HepG2 (cell line): ENCODE data around the gene RABGAP1L. TPM values are rescaled to one million over a fixed set of nuclear protein-coding genes. Genes with fewer than 3 reads are reported as not detected.
A peak's percentile ranks its signal among the peaks of the same experiment; 100 is the strongest.

Experiments used
- ARNTL ChIP-seq: sonication (generic); formaldehyde crosslinking; IDR thresholded peaks from 2 replicates; pipeline ENCODE4 v1.4.0; 2020; ENCODE audit warnings: mild to moderate bottlenecking, missing genetic modification reagents
- MAZ ChIP-seq, 2 experiments: sonication (generic) in 1 of 2; formaldehyde crosslinking in 1 of 2; IDR thresholded peaks; 2 replicates each; pipeline versions ENCODE4 v1.5.0 to v1.6.1; 2012 to 2020; ENCODE audit warnings: low read depth in 2 of 2, mild to moderate bottlenecking in 2 of 2, borderline replicate concordance in 1 of 2, improper control_type of control experiment in 1 of 2, low read length in 1 of 2, missing genetic modification reagents in 1 of 2, moderate library complexity in 1 of 2
- MLLT10 ChIP-seq: sonication (generic); formaldehyde crosslinking; IDR thresholded peaks from 2 replicates; pipeline ENCODE4 v1.4.0; 2020; ENCODE audit warnings: missing genetic modification reagents
- NAIF1 ChIP-seq: sonication (generic); formaldehyde crosslinking; IDR thresholded peaks from 2 replicates; pipeline ENCODE4 v1.5.0; 2020; ENCODE audit warnings: mild to moderate bottlenecking, missing genetic modification reagents, borderline replicate concordance
- PAX8 ChIP-seq: sonication (generic); formaldehyde crosslinking; IDR thresholded peaks from 2 replicates; pipeline ENCODE4 v1.8.0; 2022; ENCODE audit warnings: mild to moderate bottlenecking, missing genetic modification reagents, borderline replicate concordance
- SIN3A ChIP-seq: IDR thresholded peaks from 2 replicates; pipeline ENCODE4 v1.6.1; 2011; ENCODE audit warnings: low read depth, mild to moderate bottlenecking, control low read depth, low read length, borderline replicate concordance
- TBL1XR1 ChIP-seq: fragments of 150-350 bp; IDR thresholded peaks from 2 replicates; pipeline ENCODE4 v1.6.1; 2014; ENCODE audit warnings: borderline replicate concordance, low read length; ENCODE audit not compliant: partially characterized antibody
- TBP ChIP-seq: sonication (generic); formaldehyde crosslinking; IDR thresholded peaks from 2 replicates; pipeline ENCODE4 v1.5.0; 2020; ENCODE audit warnings: missing genetic modification reagents
- ZNF101 ChIP-seq: sonication (generic); formaldehyde crosslinking; IDR thresholded peaks from 2 replicates; pipeline ENCODE4 v1.4.0; 2020; ENCODE audit warnings: mild to moderate bottlenecking, low read depth, missing genetic modification reagents, borderline replicate concordance
- ZNF260 ChIP-seq: sonication (generic); formaldehyde crosslinking; IDR thresholded peaks from 2 replicates; pipeline ENCODE4 v1.4.0; 2020; ENCODE audit warnings: missing genetic modification reagents, low read depth, mild to moderate bottlenecking, borderline replicate concordance
- ZNF34 ChIP-seq: sonication (generic); formaldehyde crosslinking; IDR thresholded peaks from 2 replicates; pipeline ENCODE4 v1.4.0; 2020; ENCODE audit warnings: mild to moderate bottlenecking, missing genetic modification reagents, borderline replicate concordance
- ZNF563 ChIP-seq: sonication (generic); formaldehyde crosslinking; IDR thresholded peaks from 2 replicates; pipeline ENCODE4 v1.8.0; 2022; ENCODE audit warnings: mild to moderate bottlenecking, moderate library complexity, missing genetic modification reagents
- ZNF75D ChIP-seq: sonication (generic); formaldehyde crosslinking; IDR thresholded peaks from 2 replicates; pipeline ENCODE4 v1.8.1; 2023; ENCODE audit warnings: missing genetic modification reagents, mild to moderate bottlenecking, borderline replicate concordance
- ZNF839 ChIP-seq: sonication (generic); formaldehyde crosslinking; IDR thresholded peaks from 2 replicates; pipeline ENCODE4 v1.4.0; 2020; ENCODE audit warnings: missing genetic modification reagents, mild to moderate bottlenecking, borderline replicate concordance
- polyA plus RNA-seq, 8 experiments: library from polyadenylated mRNA; depleted of rRNA in 3 of 8; stranded (reverse) in 7 of 8; unstranded in 1 of 8; fragments of >200 nt; fragmentation: Illumina TruSeq in 4 of 8; extraction: Trizol in 4 of 8; gene quantifications; 2 replicates each; pipeline versions ENCODE4 v1.2.1 to v1.2.3, GENCODE V29; 2011 to 2016; ENCODE audit warnings: low read depth in 4 of 8, missing spikeins in 1 of 8, mixed read lengths in 1 of 8; ENCODE audit not compliant: insufficient read depth in 1 of 8
- total RNA-seq, 5 experiments: library from RNA; depleted of rRNA; stranded (reverse); fragments of >200 nt; fragmentation: Illumina TruSeq; extraction: Trizol; gene quantifications; 2 replicates each; pipeline ENCODE4 v1.2.3, GENCODE V29; 2016; ENCODE audit warnings: low read depth in 1 of 5
- TF ChIP-seq, protein P1 (sequence below): sonication (generic); formaldehyde crosslinking; IDR thresholded peaks from 2 replicates; pipeline ENCODE4 v1.4.0; 2020; ENCODE audit warnings: missing genetic modification reagents
- TF ChIP-seq, protein P2 (sequence below): sonication (generic); formaldehyde crosslinking; IDR thresholded peaks from 2 replicates; pipeline ENCODE4 v1.9.0; 2022; ENCODE audit warnings: low read depth, missing genetic modification reagents
- TF ChIP-seq, protein P3 (sequence below): sonication (generic); formaldehyde crosslinking; conservative IDR thresholded peaks from 2 replicates; pipeline ENCODE4 v1.8.1; 2023; ENCODE audit warnings: missing genetic modification reagents
- TF ChIP-seq, protein P4 (sequence below): sonication (generic); formaldehyde crosslinking; IDR thresholded peaks from 2 replicates; pipeline ENCODE4 v1.8.1; 2022; ENCODE audit warnings: mild to moderate bottlenecking, missing genetic modification reagents

The RABGAP1L gene
- total and polyA plus RNA-seq, 2 of the 13 experiments (the other 11 are each of a cell fraction or from before 2014, with no cell fraction given) = 7.9 to 22.6 TPM

DNA sequence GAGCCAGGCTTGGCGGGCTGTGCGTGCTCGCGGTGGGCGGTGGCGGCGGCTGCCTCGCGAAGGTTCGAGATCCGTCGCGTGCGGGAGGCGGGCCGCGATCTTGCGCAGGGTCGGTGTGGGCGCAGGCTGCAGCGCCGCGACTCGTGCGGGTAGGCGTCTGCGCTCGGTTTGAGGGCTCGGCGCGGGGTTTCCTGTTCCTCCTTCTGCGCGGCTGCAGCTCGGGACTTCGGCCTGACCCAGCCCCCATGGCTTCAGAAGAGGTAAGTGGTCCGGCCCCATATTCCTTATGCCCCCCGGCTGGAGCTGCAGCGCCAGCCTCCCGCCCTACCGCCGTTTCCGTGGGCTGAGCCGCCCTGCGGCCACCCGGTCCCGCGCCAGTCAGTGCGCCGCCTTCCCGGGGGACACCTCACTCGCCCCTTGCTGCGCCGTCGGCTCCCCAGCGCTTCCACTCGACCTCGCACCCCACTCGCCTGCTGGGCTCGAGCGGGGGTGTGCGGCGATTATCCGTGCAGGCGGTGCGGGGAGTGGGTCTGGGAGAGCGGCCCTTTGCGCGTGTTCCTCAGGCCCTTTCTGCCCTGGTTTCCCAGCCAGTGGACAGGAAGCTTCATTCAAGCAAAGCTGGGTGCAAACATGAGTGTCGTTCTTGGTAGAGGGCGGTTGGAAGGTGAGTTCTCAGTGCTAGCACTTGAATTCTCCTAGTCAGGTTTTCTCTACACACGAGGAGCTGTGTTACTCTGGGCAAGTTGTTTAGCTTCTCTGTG, 840.8 kb downstream of the RABGAP1L start, which contains the start of gene CACYBP (continued):
- TF ChIP-seq, protein P1, sequence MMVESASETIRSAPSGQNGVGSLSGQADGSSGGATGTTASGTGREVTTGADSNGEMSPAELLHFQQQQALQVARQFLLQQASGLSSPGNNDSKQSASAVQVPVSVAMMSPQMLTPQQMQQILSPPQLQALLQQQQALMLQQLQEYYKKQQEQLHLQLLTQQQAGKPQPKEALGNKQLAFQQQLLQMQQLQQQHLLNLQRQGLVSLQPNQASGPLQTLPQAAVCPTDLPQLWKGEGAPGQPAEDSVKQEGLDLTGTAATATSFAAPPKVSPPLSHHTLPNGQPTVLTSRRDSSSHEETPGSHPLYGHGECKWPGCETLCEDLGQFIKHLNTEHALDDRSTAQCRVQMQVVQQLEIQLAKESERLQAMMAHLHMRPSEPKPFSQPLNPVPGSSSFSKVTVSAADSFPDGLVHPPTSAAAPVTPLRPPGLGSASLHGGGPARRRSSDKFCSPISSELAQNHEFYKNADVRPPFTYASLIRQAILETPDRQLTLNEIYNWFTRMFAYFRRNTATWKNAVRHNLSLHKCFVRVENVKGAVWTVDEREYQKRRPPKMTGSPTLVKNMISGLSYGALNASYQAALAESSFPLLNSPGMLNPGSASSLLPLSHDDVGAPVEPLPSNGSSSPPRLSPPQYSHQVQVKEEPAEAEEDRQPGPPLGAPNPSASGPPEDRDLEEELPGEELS (CRISPR knock-in tag) = peak; percentile 33; the same call in 1 of the 2 replicates
- no peak for TF ChIP-seq TBP (CRISPR knock-in tag)
- TF ChIP-seq ZNF839 (CRISPR knock-in tag) = no peak
- no peak for TF ChIP-seq MAZ (IDR thresholded peaks at IDR 0.05; ENCODE audit: borderline replicate concordance, low read depth, low read length)
- TF ChIP-seq MAZ (CRISPR knock-in tag; IDR thresholded peaks at IDR 0.05; ENCODE audit: low read depth) = peak; percentile 98
- peak; percentile 78; the same call in 1 of the 2 replicates for TF ChIP-seq ARNTL (CRISPR knock-in tag)
- TF ChIP-seq NAIF1 (CRISPR knock-in tag) = peak; percentile 93; the same call in 1 of the 2 replicates
- peak; percentile 74; the same call in 1 of the 2 replicates for TF ChIP-seq ZNF34
- TF ChIP-seq, protein P2, sequence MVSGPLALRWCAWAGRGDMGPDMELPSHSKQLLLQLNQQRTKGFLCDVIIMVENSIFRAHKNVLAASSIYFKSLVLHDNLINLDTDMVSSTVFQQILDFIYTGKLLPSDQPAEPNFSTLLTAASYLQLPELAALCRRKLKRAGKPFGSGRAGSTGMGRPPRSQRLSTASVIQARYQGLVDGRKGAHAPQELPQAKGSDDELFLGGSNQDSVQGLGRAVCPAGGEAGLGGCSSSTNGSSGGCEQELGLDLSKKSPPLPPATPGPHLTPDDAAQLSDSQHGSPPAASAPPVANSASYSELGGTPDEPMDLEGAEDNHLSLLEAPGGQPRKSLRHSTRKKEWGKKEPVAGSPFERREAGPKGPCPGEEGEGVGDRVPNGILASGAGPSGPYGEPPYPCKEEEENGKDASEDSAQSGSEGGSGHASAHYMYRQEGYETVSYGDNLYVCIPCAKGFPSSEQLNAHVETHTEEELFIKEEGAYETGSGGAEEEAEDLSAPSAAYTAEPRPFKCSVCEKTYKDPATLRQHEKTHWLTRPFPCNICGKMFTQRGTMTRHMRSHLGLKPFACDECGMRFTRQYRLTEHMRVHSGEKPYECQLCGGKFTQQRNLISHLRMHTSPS (CRISPR knock-in tag) = peak; percentile 28; the same call in 1 of the 2 replicates
- no peak for TF ChIP-seq ZNF75D
- peak; percentile 97; the same call in 1 of the 2 replicates for TF ChIP-seq PAX8 (CRISPR knock-in tag)
- no peak for TF ChIP-seq ZNF260 (CRISPR knock-in tag)
- TF ChIP-seq, protein P3, sequence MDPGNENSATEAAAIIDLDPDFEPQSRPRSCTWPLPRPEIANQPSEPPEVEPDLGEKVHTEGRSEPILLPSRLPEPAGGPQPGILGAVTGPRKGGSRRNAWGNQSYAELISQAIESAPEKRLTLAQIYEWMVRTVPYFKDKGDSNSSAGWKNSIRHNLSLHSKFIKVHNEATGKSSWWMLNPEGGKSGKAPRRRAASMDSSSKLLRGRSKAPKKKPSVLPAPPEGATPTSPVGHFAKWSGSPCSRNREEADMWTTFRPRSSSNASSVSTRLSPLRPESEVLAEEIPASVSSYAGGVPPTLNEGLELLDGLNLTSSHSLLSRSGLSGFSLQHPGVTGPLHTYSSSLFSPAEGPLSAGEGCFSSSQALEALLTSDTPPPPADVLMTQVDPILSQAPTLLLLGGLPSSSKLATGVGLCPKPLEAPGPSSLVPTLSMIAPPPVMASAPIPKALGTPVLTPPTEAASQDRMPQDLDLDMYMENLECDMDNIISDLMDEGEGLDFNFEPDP (CRISPR knock-in tag) = no peak
- no peak for TF ChIP-seq SIN3A
- TF ChIP-seq TBL1XR1 = no peak
- TF ChIP-seq MLLT10 (CRISPR knock-in tag) = no peak; the same call in 1 of the 2 replicates
- TF ChIP-seq, protein P4, sequence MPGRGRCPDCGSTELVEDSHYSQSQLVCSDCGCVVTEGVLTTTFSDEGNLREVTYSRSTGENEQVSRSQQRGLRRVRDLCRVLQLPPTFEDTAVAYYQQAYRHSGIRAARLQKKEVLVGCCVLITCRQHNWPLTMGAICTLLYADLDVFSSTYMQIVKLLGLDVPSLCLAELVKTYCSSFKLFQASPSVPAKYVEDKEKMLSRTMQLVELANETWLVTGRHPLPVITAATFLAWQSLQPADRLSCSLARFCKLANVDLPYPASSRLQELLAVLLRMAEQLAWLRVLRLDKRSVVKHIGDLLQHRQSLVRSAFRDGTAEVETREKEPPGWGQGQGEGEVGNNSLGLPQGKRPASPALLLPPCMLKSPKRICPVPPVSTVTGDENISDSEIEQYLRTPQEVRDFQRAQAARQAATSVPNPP (CRISPR knock-in tag) = peak; percentile 90
- peak; percentile 72; the same call in 1 of the 2 replicates for TF ChIP-seq ZNF101
- peak; percentile 87; the same call in 1 of the 2 replicates for TF ChIP-seq ZNF563 (CRISPR knock-in tag)
